Dermis microvascular lymphatic vessel endothelial cell (primary cell): ENCODE results near the gene GRB10. TPM values are rescaled to one million over a fixed set of nuclear protein-coding genes. Genes with fewer than 3 reads are reported as not detected.
A peak's percentile ranks its signal among the peaks of the same experiment; 100 is the strongest.

Experiments used
- DNase-seq, 2 donors: peaks; one replicate each; pipeline versions ENCODE4 v3.0.0 to v3.0.0-alpha.2; 2010; ENCODE audit warnings: low read depth in 2 of 2
- total RNA-seq: library from RNA; depleted of rRNA; stranded (reverse); fragments of >200 nt; gene quantifications from 2 replicates; pipeline ENCODE4 v1.2.1, GENCODE V29; 2014

The GRB10 gene
- total RNA-seq, 1 donor from 2014 or later: 98.5 TPM

DNA sequence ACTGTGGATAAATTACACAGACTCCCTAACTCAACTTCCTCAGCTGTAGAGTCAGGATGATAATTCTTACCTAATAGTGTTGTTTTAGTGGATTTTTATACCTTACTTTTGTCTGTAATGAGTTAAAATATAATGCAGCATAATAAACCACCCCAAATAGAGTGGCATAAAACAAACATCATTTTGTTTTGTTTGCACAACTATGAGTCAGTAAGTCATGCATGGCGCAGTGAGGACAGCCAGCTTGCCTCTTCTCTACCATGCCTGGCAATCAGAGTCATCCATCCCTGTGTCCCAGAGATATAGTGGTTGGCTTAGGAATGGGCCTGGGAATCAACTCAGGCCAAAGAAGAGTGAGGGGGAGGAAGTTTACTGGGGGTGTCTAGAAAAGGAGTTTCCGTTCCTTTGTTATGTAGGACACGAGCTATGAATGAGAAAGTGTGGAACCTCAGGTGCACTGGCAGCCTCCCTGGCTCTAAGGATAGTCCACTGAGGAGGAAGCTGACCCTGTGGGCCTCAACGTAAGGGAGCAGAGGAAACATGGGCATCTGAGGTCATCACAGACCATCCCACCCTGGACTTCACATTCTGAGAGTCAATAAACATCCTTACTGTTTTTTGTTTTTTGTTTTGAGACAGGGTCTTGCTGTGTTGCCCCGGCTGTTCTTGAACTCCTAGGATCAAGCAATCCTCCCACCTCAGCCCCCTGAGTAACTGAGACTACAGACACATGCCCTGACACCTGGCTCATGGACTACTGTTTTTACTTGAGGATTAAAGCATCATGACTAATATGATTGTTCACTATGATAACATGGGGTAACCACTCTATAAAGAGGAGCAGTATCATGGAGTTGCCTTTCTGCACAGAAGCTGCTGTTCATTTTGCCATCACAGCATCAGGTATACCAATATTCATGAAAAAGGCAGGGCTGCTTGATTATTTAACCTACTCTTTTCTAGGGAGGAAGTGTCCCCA lies 21.0 kb upstream of the GRB10 start:
- DNase-seq: peak in 1 of 2 donors; percentile 31

DNA sequence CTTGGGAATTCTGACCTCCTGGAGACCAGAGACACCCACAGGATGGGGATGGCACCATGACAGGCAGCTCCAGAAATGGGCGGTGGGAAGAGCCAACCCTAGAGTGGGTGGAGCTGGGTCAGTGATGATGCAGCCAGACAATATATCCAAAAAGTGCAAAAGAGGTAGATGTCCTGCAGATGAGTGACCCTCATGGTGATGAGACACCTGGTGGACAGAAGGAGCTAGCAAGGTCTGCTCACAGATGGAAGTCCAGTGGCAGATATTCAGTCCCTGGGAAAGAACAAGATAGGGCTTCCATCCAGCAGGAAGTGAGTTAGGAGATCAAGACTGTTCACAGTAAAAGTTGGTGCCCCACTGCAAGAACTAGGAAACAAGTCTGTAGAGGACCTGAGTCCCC lies 19.2 kb upstream of the GRB10 start:
- DNase-seq: no peak

DNA sequence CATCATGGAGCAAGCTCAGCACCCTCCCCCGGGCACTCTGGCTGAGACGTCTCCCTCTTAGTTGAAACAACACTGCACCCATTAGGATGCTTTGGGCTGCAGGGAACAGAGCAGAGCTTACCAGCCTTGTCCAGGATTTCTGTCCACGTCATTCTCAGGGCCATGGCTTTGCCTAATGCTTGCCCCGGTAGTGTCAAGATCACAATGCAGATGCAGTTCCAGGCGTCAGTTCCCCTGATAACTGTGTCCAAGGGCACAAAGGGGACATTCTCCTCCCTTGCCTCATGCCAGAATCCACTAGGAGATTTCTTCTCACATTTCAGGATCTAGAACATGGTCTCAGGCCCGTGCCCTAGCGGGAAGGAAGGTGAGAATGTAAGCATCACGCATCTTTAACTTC lies 17.2 kb upstream of the GRB10 start:
- DNase-seq: no peak

DNA sequence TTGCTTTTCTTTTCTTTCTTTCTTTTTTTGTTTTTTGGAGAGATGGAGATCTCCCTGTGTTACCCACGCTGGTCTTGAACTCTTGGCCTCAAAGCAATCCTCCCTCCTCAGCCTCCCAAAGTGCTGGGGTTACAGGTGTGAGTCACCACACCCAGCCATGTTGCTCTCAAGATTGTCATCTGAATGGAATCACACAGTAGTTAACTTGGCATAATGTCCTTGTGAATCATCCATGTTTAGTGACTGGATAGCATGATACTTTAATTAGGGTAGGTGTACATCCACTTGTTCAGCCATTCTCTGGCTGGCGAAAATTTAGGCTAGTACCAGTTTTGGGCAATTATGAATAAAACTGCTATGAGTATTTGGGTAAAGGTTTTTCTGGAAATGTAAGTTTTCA lies 15.4 kb upstream of the GRB10 start:
- DNase-seq: no peak

DNA sequence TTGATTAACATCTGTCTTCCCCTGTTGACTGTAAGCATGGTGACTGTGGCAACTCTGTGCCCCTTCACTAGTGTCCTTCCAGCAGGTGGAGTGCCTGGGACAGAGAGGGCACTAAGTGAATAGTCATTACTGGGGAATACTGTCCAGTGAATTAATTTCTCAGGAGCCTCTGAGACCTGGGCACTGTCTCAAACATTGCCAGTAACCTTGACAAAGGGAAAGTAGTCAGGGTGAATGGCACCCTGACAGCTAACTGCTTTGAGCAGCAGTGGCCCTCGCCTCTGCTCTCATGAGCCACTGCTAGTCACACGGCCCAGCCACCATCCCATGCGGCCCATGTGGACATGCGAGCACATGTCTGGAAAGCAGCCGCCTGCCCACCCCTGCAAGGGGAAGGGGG lies 13.1 kb upstream of the GRB10 start:
- DNase-seq: peak in 1 of 2 donors; percentile 43

DNA sequence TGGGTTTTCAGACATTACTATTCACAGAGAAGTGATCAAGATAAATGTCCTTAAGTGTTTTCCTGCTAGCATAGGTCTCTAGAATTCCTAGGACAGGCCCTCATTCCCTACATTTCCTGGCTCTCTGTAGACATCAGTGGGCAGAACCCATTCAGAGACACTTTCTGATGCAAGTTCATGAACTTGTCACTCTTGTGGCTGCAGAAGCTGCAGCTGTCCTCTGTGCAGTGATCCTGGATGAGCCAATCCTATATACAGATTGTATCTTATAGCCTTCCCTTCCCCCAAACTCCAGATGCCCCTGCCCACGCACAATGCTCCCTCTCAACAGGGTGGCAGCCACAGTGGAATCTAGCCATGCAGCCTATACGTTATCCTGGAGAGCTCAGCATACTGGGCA lies 12.6 kb upstream of the GRB10 start:
- DNase-seq: no peak

DNA sequence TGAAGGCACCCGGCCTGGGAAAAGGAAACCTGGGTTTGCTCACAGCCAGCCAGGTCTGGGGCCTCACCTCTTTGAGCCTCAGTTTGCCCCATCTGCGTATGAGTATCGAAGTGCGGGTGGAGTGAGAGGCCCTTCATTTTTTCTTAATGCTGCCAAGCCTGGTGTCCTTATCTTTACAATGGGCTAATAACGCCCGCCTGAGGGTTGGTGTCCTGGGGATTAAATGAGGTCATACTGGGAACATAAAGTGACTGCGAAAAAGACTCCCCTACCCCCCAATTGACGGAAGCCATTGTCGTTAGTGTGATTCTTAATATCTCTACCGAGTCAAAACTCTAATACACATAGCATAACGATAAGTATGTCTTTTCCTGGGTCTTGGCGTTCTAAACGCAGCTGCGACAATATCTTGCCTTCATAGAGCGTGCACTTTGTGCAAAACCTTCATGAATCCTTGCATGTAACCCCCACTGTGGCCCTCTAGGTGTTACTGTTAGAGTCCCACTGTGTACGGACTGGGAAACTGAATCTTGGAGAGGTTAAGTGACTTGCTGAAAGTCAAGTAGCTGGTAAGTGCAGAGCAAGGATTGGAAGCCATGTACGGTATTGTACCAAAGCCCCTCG lies 11.4 kb upstream of the GRB10 start:
- DNase-seq: no peak

DNA sequence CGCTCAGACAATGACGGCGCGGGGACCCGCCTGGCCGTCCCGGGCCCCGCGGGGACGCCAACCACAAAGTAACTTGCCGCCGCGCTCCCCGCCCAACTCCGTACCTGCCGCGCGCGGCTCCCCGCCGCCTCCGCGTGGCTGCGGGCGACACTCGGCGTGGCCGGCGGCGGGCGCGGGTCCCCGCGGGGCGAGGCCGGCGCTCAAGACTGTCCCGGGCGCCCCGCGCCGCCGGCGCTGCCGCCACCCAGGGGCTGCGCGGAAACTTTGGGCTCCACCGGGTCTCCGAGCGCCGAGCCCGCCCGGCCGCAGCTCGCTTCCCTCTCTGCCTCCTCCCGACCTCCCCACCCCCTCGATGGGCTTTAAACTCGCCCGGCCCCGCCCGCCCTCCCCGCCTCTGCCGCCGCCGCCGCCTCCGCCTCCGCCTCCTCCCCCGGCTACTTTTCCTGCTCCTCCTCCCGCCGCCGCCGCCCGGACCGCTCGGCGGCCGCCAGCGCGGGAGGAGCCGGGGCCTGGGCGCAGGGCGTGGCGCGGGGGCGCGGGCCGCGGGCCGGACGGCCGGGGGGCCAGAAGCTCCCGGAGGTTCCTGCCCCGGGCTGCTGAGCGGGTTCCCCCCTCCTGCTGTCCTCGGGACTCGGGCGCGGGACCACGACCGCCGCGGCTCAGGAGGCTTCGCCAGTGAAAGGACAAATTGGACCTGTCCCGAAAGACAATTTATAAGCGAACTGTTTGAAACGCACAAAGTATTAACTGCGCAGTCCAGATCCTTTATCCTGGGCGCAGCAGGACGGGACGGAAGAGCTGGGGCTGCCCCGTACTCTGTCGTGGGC lies 10.6 kb upstream of the GRB10 start:
- peak in 1 of 2 donors; percentile 78 for DNase-seq

DNA sequence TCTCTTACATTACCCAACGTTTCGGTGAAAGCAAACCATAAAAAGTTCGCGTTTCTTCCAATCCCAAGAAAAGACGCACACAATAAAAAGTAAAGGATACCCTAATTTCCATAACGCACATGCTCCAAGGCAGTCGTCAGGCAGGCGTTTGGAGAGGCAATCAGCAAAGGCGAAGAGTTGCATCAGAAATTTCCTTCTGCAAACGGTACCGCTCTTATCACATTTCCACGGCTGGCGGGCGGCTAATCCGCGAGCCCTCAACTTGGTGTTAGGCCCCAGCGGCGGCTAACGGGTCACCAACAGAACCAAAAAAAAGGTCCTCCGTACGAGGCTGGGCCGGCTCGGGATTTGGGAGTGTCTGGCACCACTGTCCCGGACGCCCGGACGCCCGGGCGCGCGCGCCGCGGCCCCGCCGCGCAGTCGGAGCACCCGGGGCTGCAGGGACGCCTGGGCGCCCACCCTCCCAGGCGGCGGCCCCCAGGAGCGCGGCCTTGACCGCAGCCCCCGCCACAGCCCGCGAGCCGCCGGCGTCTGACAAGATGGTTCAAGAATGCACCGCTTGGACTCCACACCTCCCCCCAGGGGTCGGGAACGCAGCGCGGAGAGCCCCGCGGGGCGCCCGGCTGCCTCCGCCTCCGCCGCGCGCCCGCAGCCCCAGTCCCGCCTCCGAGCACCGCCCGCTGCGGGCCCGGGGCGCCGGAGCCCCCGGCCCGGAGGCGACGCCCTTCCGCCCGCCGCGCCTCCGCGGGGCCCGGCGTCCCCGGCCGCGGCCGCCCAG lies 9.8 kb upstream of the GRB10 start:
- peak in 1 of 2 donors; percentile 55 for DNase-seq

DNA sequence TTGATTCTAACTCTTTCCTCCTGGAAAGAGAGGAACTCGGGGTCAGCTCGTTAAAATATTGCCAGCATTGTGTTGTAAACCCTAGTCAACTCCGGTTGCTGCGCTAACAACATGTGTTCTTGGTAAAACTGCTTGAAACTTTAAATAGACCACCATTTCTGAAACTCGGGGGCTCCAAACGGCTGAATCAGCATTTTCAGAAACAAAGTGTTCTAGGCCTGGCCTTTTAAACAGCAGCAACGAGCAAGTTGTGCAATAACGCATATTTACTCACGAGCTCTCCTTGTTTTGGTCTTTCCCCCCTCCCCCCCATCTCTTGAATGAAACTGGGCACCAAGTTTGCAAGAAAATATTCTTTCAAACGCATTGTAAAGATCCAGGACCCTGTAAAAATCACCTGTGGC lies 9.2 kb upstream of the GRB10 start:
- DNase-seq: peak; percentile 15 to 53

DNA sequence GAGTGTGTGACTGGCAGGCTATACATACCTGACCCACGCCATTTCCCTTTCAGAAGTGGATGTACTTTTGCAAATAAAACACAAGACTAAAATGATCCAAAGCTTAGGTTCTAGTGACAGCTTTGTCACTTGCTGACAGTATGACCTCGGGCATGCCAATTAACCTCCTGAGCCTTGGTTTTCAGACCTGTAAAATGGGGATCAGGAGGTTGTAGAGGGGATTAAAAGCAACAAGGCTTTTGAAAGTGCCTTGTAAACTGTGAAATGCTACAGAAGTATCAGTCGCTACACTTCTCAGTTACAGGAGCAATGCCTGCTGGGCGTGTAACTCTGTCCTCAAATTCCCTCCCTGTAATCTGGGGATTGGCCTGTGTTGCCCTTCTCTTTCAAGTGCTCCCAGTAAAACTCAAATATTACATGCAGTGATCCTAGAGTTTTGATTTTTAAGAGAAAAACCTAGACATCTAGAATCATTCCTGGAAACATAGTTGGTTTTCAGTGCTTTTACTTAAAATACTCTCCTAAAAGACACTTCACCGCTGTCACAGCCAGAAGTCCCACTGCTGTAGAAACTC lies 8.8 kb upstream of the GRB10 start:
- no peak for DNase-seq

DNA sequence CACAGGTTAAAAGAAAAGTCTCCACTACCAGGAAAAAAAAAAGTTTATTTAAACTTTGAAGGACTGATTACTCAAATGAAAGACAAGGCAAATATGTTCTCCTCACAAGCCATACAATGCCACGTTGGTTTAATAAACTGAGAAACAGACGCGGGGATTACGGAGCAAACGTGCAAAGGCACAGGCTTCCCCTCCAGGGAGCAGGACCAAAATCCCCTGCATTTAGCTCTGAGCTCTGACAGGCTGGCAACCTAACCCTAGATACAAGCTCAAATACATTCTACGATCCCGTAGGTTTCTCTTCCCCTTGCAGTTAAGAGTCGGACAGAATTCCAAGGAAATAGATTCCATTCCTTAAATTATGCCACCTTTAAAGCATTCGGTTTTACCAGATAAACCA lies 7.7 kb upstream of the GRB10 start:
- no peak for DNase-seq

DNA sequence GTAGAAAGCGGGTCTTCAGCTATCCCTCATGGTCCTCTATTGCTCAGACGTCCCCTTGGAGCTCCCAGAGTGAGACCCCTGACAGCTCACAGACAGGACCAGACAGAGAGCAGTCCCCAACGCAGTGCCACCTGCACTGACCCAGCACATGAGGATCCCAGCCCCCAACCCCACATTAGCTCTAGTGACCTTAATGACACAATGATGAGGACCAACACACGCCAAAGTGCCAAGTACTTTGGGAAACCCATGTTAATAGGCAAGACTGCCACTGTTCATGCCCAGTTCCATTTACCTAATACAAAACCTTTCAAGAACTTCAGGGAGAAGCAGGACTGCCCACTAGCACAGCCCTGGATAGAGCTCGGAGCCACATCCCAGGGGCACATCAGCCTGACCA lies 5.7 kb upstream of the GRB10 start:
- DNase-seq: no peak

DNA sequence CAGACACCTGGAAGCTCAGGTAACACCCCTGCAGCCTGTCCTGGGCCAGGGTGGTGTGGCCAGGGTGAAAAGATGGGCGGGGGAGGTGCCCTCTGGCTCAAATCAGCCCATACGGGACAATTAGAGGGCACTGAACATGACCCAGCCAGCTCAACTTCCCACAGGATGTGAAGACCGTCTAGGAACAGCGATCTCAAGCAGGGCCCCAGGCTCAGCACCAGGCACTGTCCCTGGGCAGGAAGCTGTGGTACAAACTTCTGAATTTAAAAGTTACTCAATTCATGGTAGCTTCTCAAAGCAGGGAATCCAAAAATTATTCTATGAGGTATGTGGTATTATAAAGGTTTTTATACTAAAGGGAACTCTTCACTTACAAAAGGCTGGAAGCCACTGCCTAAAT lies 5.1 kb upstream of the GRB10 start:
- no peak for DNase-seq

DNA sequence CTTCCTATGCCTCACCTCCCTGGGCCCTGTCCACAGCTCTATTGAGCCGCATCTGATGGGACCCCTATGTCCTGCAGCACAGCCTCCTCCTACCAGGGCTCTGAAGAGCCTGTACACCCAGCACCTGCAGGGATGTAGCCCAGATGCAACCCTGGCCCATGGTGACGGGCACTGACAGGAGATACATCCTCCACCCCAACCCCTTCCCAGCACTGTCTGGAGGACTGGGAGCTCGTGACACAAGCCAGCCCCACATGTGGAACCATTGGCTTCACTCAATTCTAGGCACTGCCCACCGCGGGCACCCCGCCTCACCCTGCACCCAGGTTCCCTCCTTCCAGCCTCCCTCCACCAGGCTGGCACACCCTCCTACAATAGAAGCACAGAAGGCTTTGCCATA lies 2.6 kb upstream of the GRB10 start:
- no peak for DNase-seq

DNA sequence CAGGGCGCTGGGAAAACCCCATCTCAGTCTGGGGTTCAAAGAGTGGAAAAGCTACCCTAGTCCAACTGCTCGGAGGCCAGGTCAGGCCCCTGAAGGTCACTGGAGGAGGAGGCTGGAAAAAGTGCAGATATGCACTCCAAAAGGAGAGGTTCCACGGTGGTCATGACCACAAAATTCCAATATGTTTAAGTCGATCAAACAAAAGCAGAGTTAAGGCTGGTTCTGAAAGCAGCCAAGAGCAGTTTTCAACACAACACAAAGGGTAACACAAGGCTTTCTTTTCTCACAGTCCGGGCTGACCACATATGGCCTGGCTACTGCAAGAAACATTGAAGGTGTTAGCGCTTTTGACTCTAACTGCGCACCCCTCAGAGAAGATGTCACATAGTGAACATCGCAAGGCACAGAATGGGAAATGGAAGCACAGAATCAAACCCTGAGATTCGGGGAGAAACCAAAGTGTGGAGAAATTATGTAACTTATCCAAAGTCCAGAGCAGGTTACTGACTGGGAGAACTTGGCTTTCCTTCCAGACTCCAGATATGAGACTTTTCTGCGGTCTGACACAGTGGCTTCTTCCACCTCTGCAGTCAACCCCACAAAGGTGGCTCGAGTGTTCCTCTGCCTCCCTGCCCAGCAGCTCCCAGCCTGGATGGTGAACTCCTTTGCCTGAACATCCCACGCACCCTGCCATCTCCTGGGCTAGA lies 1.3 kb upstream of the GRB10 start:
- DNase-seq: no peak

DNA sequence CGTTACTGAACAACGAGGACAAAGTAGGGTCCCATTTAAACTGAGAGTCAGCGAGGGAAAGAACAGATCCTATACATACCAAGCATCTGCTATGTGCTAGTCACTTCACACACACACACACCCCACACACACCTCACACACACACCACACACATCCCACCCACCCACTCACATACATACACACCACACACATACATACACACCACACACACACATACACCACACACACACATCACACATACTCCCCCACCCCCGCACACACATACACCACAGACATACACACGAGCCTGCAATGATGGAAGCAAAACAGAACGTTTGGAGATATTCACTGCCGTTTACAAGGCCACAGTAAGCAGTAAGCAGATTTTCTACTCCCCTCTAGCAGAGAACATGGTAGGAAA lies 607 bp upstream of the GRB10 start:
- no peak for DNase-seq

DNA sequence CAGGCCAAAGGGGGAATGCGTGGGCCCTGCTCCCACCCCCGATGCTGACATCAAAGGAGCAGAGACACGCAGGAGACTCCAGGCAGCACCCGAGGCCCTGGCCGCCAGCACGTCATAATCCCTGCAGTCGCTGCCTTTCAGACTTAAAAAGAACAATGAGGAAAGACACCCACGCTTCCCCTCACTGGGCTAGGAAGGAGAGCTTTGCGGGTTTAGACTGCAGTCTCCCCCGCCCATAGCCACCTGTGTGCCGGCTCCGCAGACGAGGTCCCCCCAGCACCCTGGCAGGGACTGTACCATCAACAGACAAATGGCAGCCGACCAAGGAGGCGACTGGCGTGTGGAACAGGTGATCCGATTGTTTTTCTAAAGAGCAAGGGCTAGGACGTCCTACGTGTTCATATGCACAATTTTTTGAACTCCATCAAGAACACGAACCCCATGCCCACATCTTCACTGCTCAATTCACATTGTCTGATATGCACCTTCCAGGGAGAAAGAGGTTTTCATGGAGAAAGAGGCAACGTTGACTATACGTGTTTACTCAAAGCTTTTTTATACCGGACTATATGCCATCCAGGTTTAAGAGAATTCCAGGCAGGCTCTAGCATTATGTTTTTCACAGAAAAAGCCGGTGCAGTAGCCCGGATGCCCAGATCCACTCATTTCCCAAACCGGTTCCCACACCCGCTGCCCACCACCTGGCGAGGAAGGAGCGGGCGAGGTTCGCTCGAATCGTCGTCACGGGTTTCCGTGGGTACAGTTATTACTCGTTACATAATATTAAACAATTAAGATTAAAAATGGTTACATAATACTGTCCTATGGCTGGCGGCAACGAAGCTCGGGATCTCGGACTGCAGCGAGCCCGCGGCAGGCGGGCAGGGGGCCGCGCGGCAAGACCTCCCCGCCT lies 1.1 kb downstream of the GRB10 start:
- no peak for DNase-seq

DNA sequence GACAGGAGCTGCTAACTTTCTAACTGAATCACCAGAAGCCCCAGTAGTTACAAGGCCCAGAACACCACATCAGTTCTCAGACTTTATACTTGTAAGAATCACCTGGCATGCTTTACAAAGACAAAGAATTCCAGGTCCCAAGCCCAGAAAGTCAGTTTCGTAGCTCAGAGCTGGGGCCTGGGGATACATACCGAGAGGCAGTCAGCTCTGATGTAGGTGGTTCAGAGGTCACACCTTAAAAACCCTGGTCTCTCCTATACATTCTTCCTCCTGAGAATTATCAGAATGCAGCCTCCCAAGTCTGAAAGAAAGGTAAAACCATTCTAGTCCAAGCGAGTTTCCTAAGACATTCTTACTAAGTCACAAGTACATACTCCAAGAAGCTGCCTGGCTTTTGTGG lies 2.3 kb downstream of the GRB10 start:
- no peak for DNase-seq
